Small intestine (tissue), 7 donors: ENCODE results near the gene PUSL1. TPM values are rescaled to one million over a fixed set of nuclear protein-coding genes. Genes with fewer than 3 reads are reported as not detected.

Experiments
- DNase-seq, 2 donors: peaks; one replicate each; pipeline versions ENCODE4 v3.0.0 to v3.0.0-alpha.2; 2013
- FAIRE-seq: peaks from 2 replicates; lab custom pipeline; 2012; peaks lifted over from hg19 to GRCh38; lab: Jason Lieb, UNC
- H3K27ac ChIP-seq, 3 donors: one replicate each; pipeline ENCODE4 v1.5.1; 2013; ENCODE audit warnings: low read length in 2 of 3, mild to moderate bottlenecking in 2 of 3, control low read depth in 1 of 3, inconsistent platforms in 1 of 3, low read depth in 1 of 3, moderate library complexity in 1 of 3
- H3K27me3 ChIP-seq, 3 donors: one replicate each; pipeline ENCODE4 v1.6.1; 2013; ENCODE audit warnings: low read length in 3 of 3, inconsistent platforms in 1 of 3; ENCODE audit not compliant: control insufficient read depth in 3 of 3, insufficient read depth in 3 of 3
- H3K36me3 ChIP-seq, 3 donors: one replicate each; pipeline ENCODE4 v1.6.1; 2013; ENCODE audit warnings: low read length in 3 of 3, inconsistent platforms in 1 of 3, low read depth in 1 of 3, mild to moderate bottlenecking in 1 of 3, moderate library complexity in 1 of 3; ENCODE audit not compliant: control insufficient read depth in 3 of 3, insufficient read depth in 2 of 3
- H3K4me1 ChIP-seq, 3 donors: one replicate each; pipeline ENCODE4 v1.6.1; 2013; ENCODE audit warnings: low read length in 2 of 3, inconsistent platforms in 1 of 3, low read depth in 1 of 3, mild to moderate bottlenecking in 1 of 3, moderate library complexity in 1 of 3; ENCODE audit not compliant: control insufficient read depth in 3 of 3, insufficient read depth in 2 of 3
- H3K4me3 ChIP-seq, 3 donors: one replicate each; pipeline ENCODE4 v1.5.1; 2013; ENCODE audit warnings: low read length in 3 of 3, control low read depth in 1 of 3, inconsistent platforms in 1 of 3, low read depth in 1 of 3, mild to moderate bottlenecking in 1 of 3, moderate library complexity in 1 of 3
- H3K9me3 ChIP-seq, 2 donors: one replicate each; pipeline ENCODE4 v1.6.1; 2013; ENCODE audit warnings: low read depth in 1 of 2, low read length in 1 of 2; ENCODE audit not compliant: control insufficient read depth in 2 of 2, insufficient read depth in 1 of 2
- WGBS, 3 donors: extraction: QIAGEN DNeasy Blood & Tissue Kit; methylation state at CpG; one replicate each; pipeline ENCODE4 v1.1.7; 2013; 5-methylcytosine and 5-hydroxymethylcytosine counted together
- polyA plus RNA-seq, 4 donors: library from polyadenylated mRNA; stranded (reverse) in 3 of 4; unstranded in 1 of 4; fragments of 200-250 nt in 3 of 4; fragments of 120-200 nt in 1 of 4; gene quantifications; one replicate each; pipeline versions ENCODE4 v1.2.1 to v1.2.3, GENCODE V29; 2013
- donor health status: healthy with polysubstance abuse.
- donor health status: control.
- donor health status: control.
- donor health status: Bipolar disorder and iron deficiency.
- donor health status: healthy.

The PUSL1 gene
- polyA plus RNA-seq, 4 donors, result 15.0 to 22.7 (median 18.4) TPM

DNA sequence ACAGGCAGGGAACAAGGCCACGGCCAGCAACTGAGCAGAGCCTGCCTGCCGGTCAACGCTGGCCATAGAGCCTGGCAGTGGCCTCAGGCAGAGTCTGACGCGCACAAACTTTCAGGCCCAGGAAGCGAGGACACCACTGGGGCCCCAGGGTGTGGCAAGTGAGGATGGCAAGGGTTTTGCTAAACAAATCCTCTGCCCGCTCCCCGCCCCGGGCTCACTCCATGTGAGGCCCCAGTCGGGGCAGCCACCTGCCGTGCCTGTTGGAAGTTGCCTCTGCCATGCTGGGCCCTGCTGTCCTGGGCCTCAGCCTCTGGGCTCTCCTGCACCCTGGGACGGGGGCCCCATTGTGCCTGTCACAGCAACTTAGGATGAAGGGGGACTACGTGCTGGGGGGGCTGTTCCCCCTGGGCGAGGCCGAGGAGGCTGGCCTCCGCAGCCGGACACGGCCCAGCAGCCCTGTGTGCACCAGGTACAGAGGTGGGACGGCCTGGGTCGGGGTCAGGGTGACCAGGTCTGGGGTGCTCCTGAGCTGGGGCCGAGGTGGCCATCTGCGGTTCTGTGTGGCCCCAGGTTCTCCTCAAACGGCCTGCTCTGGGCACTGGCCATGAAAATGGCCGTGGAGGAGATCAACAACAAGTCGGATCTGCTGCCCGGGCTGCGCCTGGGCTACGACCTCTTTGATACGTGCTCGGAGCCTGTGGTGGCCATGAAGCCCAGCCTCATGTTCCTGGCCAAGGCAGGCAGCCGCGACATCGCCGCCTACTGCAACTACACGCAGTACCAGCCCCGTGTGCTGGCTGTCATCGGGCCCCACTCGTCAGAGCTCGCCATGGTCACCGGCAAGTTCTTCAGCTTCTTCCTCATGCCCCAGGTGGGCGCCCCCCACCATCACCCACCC lies 22.9 kb downstream of the PUSL1 start, which contains the start of gene TAS1R3:
Gene TAS1R3 (plus strand): TSS at position 213 of the 898 bp plus-strand sequence. CDS start 66 bp downstream, at position 279.
- Histone ChIP-seq H3K27me3 (no peaks in the 10 kb centered on the region), H3K36me3 (peaks cover 0 to 68% (median 3%) of the 10 kb centered on the region in 3 donors), H3K9me3 (no peaks in the 10 kb centered on the region), H3K27ac (peak within 1 kb of the TSS in 1 of 3 donors; percentile 15), H3K4me3 (no peak within 1 kb of the TSS), H3K4me1 (peaks cover 0 to 18% (median 0%) of the 10 kb centered on the region in 3 donors)
- DNase-seq (no peak), FAIRE-seq (no peak)
- WGBS, 3 donors, result 43 to 72% (median 56%) methylated on average over 37 to 41 of the region's 41 CpGs

DNA sequence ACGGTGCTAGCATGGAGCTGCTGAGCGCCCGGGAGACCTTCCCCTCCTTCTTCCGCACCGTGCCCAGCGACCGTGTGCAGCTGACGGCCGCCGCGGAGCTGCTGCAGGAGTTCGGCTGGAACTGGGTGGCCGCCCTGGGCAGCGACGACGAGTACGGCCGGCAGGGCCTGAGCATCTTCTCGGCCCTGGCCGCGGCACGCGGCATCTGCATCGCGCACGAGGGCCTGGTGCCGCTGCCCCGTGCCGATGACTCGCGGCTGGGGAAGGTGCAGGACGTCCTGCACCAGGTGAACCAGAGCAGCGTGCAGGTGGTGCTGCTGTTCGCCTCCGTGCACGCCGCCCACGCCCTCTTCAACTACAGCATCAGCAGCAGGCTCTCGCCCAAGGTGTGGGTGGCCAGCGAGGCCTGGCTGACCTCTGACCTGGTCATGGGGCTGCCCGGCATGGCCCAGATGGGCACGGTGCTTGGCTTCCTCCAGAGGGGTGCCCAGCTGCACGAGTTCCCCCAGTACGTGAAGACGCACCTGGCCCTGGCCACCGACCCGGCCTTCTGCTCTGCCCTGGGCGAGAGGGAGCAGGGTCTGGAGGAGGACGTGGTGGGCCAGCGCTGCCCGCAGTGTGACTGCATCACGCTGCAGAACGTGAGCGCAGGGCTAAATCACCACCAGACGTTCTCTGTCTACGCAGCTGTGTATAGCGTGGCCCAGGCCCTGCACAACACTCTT lies 23.8 kb downstream of the PUSL1 start:
- 51 to 87% (median 66%) methylated on average over 54 to 57 of the region's 57 CpGs for WGBS, 3 donors
- peaks cover 0 to 67% (median 3%) of the 10 kb centered on the region in 3 donors for H3K36me3 ChIP-seq
- DNase-seq (no peak), FAIRE-seq (no peak)
- peaks cover 0 to 17% (median 0%) of the 10 kb centered on the region in 3 donors for H3K4me1 ChIP-seq
- no peaks in the 10 kb centered on the region for H3K9me3 ChIP-seq
- H3K27ac ChIP-seq, result no peak overlapping the region
- H3K4me3 ChIP-seq, result no peak overlapping the region
- no peaks in the 10 kb centered on the region for H3K27me3 ChIP-seq

DNA sequence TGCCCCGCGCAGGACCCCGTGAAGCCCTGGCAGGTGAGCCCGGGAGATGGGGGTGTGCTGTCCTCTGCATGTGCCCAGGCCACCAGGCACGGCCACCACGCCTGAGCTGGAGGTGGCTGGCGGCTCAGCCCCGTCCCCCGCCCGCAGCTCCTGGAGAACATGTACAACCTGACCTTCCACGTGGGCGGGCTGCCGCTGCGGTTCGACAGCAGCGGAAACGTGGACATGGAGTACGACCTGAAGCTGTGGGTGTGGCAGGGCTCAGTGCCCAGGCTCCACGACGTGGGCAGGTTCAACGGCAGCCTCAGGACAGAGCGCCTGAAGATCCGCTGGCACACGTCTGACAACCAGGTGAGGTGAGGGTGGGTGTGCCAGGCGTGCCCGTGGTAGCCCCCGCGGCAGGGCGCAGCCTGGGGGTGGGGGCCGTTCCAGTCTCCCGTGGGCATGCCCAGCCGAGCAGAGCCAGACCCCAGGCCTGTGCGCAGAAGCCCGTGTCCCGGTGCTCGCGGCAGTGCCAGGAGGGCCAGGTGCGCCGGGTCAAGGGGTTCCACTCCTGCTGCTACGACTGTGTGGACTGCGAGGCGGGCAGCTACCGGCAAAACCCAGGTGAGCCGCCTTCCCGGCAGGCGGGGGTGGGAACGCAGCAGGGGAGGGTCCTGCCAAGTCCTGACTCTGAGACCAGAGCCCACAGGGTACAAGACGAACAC lies 24.5 kb downstream of the PUSL1 start:
- 25 to 76% (median 28%) methylated on average over 29 to 48 of the region's 48 CpGs for WGBS, 3 donors
- DNase-seq, result peak in 1 of 2 donors; percentile 78
- Histone ChIP-seq H3K4me1 (peaks cover 0 to 22% (median 0%) of the 10 kb centered on the region in 3 donors), H3K36me3 (peaks cover 0 to 67% (median 1%) of the 10 kb centered on the region in 3 donors), H3K9me3 (no peaks in the 10 kb centered on the region), H3K4me3 (no peak overlapping the region), H3K27ac (no peak overlapping the region), H3K27me3 (no peaks in the 10 kb centered on the region)
- FAIRE-seq, result no peak

DNA sequence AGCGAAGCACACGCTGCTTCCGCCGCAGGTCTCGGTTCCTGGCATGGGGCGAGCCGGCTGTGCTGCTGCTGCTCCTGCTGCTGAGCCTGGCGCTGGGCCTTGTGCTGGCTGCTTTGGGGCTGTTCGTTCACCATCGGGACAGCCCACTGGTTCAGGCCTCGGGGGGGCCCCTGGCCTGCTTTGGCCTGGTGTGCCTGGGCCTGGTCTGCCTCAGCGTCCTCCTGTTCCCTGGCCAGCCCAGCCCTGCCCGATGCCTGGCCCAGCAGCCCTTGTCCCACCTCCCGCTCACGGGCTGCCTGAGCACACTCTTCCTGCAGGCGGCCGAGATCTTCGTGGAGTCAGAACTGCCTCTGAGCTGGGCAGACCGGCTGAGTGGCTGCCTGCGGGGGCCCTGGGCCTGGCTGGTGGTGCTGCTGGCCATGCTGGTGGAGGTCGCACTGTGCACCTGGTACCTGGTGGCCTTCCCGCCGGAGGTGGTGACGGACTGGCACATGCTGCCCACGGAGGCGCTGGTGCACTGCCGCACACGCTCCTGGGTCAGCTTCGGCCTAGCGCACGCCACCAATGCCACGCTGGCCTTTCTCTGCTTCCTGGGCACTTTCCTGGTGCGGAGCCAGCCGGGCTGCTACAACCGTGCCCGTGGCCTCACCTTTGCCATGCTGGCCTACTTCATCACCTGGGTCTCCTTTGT lies 25.3 kb downstream of the PUSL1 start:
- 67 to 85% (median 69%) methylated on average over 34 to 36 of the region's 36 CpGs for WGBS, 3 donors

DNA sequence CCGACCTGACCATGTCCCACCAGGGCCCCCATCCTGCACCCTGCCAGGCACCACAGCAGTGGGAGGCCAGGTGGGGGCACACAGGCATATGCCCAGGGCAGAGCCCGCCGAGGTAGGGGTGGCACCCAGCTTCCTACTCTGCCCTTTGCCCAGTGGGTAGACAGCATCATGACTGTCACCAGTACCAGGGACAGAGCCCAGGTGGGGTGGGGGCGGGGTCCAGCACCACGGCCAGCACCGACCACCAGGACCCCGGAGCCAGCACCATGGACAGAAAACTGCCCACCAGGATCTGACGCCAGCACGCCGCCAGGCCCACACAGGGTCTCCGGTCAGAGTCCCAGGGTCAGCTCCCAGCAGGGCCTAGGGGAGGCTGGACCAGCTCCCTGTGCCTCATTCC lies 26.4 kb downstream of the PUSL1 start:
- Histone ChIP-seq H3K27ac (no peak overlapping the region), H3K4me3 (no peak overlapping the region), H3K36me3 (peaks cover 0 to 71% (median 10%) of the 10 kb centered on the region in 3 donors), H3K9me3 (no peaks in the 10 kb centered on the region), H3K27me3 (no peaks in the 10 kb centered on the region), H3K4me1 (peaks cover 0 to 22% (median 0%) of the 10 kb centered on the region in 3 donors)
- DNase-seq (no peak), FAIRE-seq (no peak)
- WGBS, 3 donors, result 70 to 79% (median 70%) methylated on average over 11 of the region's 11 CpGs

More for the DNA sequence above, 25.3 kb downstream of the PUSL1 start:
- DNase-seq (no peak), FAIRE-seq (no peak)
- Histone ChIP-seq H3K27ac (no peak overlapping the region), H3K27me3 (no peaks in the 10 kb centered on the region), H3K4me3 (no peak overlapping the region), H3K4me1 (peaks cover 0 to 22% (median 0%) of the 10 kb centered on the region in 3 donors), H3K36me3 (peaks cover 0 to 67% (median 9%) of the 10 kb centered on the region in 3 donors), H3K9me3 (no peaks in the 10 kb centered on the region)

DNA sequence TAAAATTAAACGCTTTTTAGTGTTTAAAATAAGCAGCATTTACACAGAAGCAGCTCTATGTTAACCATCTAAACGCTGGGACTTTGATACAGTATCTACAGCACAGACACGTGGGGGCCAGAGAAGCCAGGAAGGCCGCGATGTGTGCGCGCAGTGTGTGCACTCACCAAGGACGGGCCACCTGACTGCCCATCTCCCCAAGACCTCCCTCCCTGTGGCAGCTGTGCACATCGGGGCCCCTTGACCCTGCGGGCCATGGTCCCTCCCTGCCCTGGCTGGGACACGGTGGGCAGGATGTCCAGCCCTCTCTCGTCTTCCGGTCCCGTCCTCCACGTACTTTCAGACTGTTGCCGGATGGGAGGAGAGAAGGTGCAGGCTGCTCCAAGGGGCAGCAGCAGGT lies 26.9 kb downstream of the PUSL1 start:
- H3K27me3 ChIP-seq, result no peaks in the 10 kb centered on the region
- DNase-seq (no peak), FAIRE-seq (no peak)
- no peak overlapping the region for H3K4me3 ChIP-seq
- WGBS, 3 donors, result 79 to 85% (median 80%) methylated on average over 16 of the region's 16 CpGs
- peaks cover 0 to 18% (median 0%) of the 10 kb centered on the region in 3 donors for H3K4me1 ChIP-seq
- H3K9me3 ChIP-seq, result no peaks in the 10 kb centered on the region
- H3K36me3 ChIP-seq, result peaks cover 0 to 76% (median 13%) of the 10 kb centered on the region in 3 donors
- H3K27ac ChIP-seq, result no peak overlapping the region

DNA sequence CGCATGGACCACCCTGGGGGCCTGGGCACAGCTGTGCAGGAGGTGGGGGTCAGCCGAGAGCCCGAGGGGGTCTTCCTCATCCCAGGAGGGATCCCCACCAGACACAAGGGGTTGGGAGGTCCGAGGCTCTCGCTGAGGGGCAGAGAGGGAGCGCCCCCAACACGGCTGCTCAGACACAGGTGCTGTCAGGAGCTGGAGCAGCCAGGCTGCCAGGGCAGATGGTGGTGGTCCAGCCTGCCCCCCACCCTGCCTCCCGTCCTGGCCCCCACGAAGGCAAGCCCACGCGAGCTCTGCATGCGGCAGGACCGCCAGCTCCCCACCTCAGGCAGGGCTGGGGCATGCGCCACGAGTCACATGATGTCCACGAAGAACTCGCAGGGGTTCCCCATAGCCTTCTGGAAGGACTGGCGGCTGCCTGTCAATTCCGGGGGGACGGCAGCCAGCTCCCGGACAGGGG lies 27.4 kb downstream of the PUSL1 start:
- Histone ChIP-seq H3K27ac (no peak overlapping the region), H3K27me3 (no peaks in the 10 kb centered on the region), H3K4me1 (peaks cover 0 to 13% (median 0%) of the 10 kb centered on the region in 3 donors), H3K36me3 (peaks cover 0 to 81% (median 15%) of the 10 kb centered on the region in 3 donors), H3K4me3 (no peak overlapping the region), H3K9me3 (no peaks in the 10 kb centered on the region)
- 87 to 89% (median 89%) methylated on average over 16 to 21 of the region's 21 CpGs for WGBS, 3 donors
- FAIRE-seq (no peak), DNase-seq (no peak)
